Ishikawa (cell line): ENCODE results near the gene SHISA3.

ENCODE experiments used
- NFIC ChIP-seq: IDR thresholded peaks from 2 replicates; pipeline ENCODE4 v1.6.1; 2012
- RAD21 ChIP-seq: IDR thresholded peaks from 2 replicates; pipeline ENCODE4 v1.6.1; 2012; ENCODE audit warnings: low read depth
- TAF1 ChIP-seq: IDR thresholded peaks from 2 replicates; pipeline ENCODE4 v1.6.1; 2012; ENCODE audit warnings: low read depth, mild to moderate bottlenecking
- TCF12 ChIP-seq: IDR thresholded peaks from 2 replicates; pipeline ENCODE4 v1.6.1; 2012; ENCODE audit warnings: low read depth
- TF ChIP-seq, protein P1 (sequence below): IDR thresholded peaks from 2 replicates; pipeline ENCODE4 v1.6.1; 2012
- TF ChIP-seq, protein P2 (sequence below): IDR thresholded peaks from 2 replicates; pipeline ENCODE4 v1.6.1; 2012; ENCODE audit warnings: low read depth, mild to moderate bottlenecking

DNA sequence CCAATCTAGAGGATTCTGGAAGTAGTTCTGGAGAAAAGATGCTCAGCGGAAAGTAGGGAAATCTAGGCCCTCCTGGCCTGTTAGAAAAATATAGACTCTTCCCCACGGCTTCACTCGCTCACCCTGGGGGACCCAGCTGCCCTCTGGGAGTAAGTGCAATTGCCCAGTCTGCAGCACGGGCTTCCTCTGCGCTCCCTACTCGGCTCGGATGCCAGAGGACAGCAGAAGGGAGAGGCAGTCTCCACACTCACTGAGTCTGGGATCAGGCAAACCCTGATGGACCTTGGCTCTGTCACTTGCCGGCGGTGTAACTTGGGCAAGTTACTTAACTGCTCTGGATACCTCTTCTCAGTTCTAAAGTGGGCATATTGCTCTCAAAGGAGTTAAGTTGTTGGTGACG lies 2.1 kb downstream of the SHISA3 start:
- no peak for TF ChIP-seq TAF1
- TF ChIP-seq, protein P1, sequence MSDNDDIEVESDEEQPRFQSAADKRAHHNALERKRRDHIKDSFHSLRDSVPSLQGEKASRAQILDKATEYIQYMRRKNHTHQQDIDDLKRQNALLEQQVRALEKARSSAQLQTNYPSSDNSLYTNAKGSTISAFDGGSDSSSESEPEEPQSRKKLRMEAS: no peak
- no peak for TF ChIP-seq TCF12
- TF ChIP-seq RAD21: no peak
- no peak for TF ChIP-seq NFIC
- TF ChIP-seq, protein P2, sequence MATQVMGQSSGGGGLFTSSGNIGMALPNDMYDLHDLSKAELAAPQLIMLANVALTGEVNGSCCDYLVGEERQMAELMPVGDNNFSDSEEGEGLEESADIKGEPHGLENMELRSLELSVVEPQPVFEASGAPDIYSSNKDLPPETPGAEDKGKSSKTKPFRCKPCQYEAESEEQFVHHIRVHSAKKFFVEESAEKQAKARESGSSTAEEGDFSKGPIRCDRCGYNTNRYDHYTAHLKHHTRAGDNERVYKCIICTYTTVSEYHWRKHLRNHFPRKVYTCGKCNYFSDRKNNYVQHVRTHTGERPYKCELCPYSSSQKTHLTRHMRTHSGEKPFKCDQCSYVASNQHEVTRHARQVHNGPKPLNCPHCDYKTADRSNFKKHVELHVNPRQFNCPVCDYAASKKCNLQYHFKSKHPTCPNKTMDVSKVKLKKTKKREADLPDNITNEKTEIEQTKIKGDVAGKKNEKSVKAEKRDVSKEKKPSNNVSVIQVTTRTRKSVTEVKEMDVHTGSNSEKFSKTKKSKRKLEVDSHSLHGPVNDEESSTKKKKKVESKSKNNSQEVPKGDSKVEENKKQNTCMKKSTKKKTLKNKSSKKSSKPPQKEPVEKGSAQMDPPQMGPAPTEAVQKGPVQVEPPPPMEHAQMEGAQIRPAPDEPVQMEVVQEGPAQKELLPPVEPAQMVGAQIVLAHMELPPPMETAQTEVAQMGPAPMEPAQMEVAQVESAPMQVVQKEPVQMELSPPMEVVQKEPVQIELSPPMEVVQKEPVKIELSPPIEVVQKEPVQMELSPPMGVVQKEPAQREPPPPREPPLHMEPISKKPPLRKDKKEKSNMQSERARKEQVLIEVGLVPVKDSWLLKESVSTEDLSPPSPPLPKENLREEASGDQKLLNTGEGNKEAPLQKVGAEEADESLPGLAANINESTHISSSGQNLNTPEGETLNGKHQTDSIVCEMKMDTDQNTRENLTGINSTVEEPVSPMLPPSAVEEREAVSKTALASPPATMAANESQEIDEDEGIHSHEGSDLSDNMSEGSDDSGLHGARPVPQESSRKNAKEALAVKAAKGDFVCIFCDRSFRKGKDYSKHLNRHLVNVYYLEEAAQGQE: no peak
